Sigmoid colon (tissue), 4 donors: ENCODE data around the gene TNFRSF9.

Experiments
- EP300 ChIP-seq, 4 donors: sonication (generic); formaldehyde crosslinking; IDR thresholded peaks; one replicate each; pipeline ENCODE4 v1.6.1; 2017; ENCODE audit warnings: antibody characterized with exemption in 4 of 4
- POLR2A ChIP-seq, 2 donors: fragments of 450-650 bp; IDR thresholded peaks; one replicate each; pipeline ENCODE4 v1.6.1; 2016; ENCODE audit warnings: antibody characterized with exemption in 2 of 2, mild to moderate bottlenecking in 2 of 2, moderate library complexity in 2 of 2
- TF ChIP-seq, protein P1 (sequence below), 4 experiments: fragments of 450-650 bp in 3 of 4; fragments of 200-600 bp in 1 of 4; IDR thresholded peaks; one replicate each; pipeline ENCODE4 v1.5.1; 2016 to 2019; ENCODE audit warnings: antibody characterized with exemption in 4 of 4, mild to moderate bottlenecking in 3 of 4, moderate library complexity in 2 of 4

DNA sequence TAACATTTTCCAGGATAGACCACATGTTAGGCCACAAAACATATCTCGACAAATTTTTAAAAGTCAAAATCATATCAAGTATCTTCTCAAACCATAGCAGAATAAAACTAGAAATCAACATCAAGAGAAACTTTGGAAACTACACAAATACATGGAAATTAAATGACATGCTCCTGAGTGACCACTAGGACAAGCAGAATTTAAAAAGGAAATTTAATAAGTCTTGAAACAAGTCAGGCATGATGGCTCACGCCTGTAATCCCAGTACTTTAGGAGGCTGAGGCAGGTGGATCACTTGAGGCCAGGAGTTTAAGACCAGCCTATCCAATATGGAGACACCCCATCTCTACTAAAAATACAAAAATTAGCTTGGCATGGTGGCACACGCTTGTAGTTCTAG, 61.4 kb downstream of the TNFRSF9 start:
- TF ChIP-seq POLR2A (IDR thresholded peaks at IDR 0.05) (no peak), EP300 (IDR thresholded peaks at IDR 0.05) (no peak)
- TF ChIP-seq, protein P1, sequence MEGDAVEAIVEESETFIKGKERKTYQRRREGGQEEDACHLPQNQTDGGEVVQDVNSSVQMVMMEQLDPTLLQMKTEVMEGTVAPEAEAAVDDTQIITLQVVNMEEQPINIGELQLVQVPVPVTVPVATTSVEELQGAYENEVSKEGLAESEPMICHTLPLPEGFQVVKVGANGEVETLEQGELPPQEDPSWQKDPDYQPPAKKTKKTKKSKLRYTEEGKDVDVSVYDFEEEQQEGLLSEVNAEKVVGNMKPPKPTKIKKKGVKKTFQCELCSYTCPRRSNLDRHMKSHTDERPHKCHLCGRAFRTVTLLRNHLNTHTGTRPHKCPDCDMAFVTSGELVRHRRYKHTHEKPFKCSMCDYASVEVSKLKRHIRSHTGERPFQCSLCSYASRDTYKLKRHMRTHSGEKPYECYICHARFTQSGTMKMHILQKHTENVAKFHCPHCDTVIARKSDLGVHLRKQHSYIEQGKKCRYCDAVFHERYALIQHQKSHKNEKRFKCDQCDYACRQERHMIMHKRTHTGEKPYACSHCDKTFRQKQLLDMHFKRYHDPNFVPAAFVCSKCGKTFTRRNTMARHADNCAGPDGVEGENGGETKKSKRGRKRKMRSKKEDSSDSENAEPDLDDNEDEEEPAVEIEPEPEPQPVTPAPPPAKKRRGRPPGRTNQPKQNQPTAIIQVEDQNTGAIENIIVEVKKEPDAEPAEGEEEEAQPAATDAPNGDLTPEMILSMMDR (IDR thresholded peaks at IDR 0.05): no peak
